ENCODE measurements around the gene BICRA. TPM values are rescaled to one million over a fixed set of nuclear protein-coding genes. Genes with fewer than 3 reads are reported as not detected.

The BICRA gene
- polyA plus RNA-seq, 3 donors, result 0.08 to 4.6 TPM; not detected in 1

GRCh38 chr19:47651132-47651531 is 42.2 kb downstream of the BICRA start:
- Mint-ChIP-seq H3K36me3 (peaks cover 40 to 47% of the 10 kb centered on the region in 2 donors), H3K27ac (peak overlapping the region in 4 of 7 donors; percentile 2 to 15 (median 6)), H3K4me3 (no peak overlapping the region), H3K9me3 (peaks cover 0 to 2% (median 0%) of the 10 kb centered on the region in 7 donors), H3K4me1 (peaks cover 5% of the 10 kb centered on the region), H3K27me3 (ENCODE audit: low read depth in 3 of 3) (peaks cover 0 to 3% (median 0%) of the 10 kb centered on the region in 3 donors)
- Histone ChIP-seq H3K9ac (ENCODE audit: insufficient read depth, low read length, poor library complexity, severe bottlenecking) (no peak overlapping the region), H3K36me3 (replicated peaks in 1 of 2; ENCODE audit: control insufficient read depth in 1 of 2, insufficient read depth in 2 of 2, low read length in 2 of 2) (peaks cover 4 to 47% of the 10 kb centered on the region in 2 donors), H2AFZ (ENCODE audit: insufficient read depth, low read depth, low read length, poor library complexity, severe bottlenecking) (no peak overlapping the region), H4K20me1 (ENCODE audit: insufficient read depth, low read length) (peaks cover 93% of the 10 kb centered on the region), H3K4me1 (ENCODE audit: control insufficient read depth in 1 of 2, insufficient read depth in 2 of 2, low read length in 2 of 2) (no peaks in the 10 kb centered on the region), H3K4me2 (replicated peaks; ENCODE audit: extremely low read depth, low read length, poor library complexity, severe bottlenecking) (no peak overlapping the region), H3K27me3 (ENCODE audit: control insufficient read depth in 2 of 2, insufficient read depth in 2 of 2, low read length in 2 of 2) (no peaks in the 10 kb centered on the region), H3K27ac (ENCODE audit: low read depth in 1 of 2, low read length in 2 of 2) (no peak overlapping the region), H3K79me2 (ENCODE audit: insufficient read depth, low read length) (peaks cover 75% of the 10 kb centered on the region), H3K4me3 (replicated peaks in 1 of 3; ENCODE audit: low read depth in 2 of 3, low read length in 3 of 3) (no peak overlapping the region), H3K9me3 (replicated peaks in 1 of 2; ENCODE audit: control insufficient read depth in 1 of 2, insufficient read depth in 1 of 2, low read length in 2 of 2) (no peaks in the 10 kb centered on the region)
- no peak for DNase-seq
- intact Hi-C loops (cut with micrococcal nuclease), result no loop called here
- WGBS (ENCODE audit: insufficient coverage), result 96% methylated on average over 12 of the region's 12 CpGs
- no peak for TF ChIP-seq CTCF (IDR thresholded peaks at IDR 0.05)

- Histone ChIP-seq H4K20me1 (ENCODE audit: insufficient read depth, low read length) (peaks cover 93% of the 10 kb centered on the region), H3K4me3 (replicated peaks in 1 of 3; ENCODE audit: low read depth in 2 of 3, low read length in 3 of 3) (no peak overlapping the region), H3K36me3 (replicated peaks in 1 of 2; ENCODE audit: control insufficient read depth in 1 of 2, insufficient read depth in 2 of 2, low read length in 2 of 2) (peaks cover 0 to 42% of the 10 kb centered on the region in 2 donors), H3K27ac (ENCODE audit: low read depth in 1 of 2, low read length in 2 of 2) (no peak overlapping the region), H3K79me2 (ENCODE audit: insufficient read depth, low read length) (peaks cover 76% of the 10 kb centered on the region), H3K9ac (ENCODE audit: insufficient read depth, low read length, poor library complexity, severe bottlenecking) (no peak overlapping the region), H3K9me3 (replicated peaks in 1 of 2; ENCODE audit: control insufficient read depth in 1 of 2, insufficient read depth in 1 of 2, low read length in 2 of 2) (no peaks in the 10 kb centered on the region), H2AFZ (ENCODE audit: insufficient read depth, low read depth, low read length, poor library complexity, severe bottlenecking) (no peak overlapping the region), H3K4me1 (ENCODE audit: control insufficient read depth in 1 of 2, insufficient read depth in 2 of 2, low read length in 2 of 2) (no peaks in the 10 kb centered on the region), H3K4me2 (replicated peaks; ENCODE audit: extremely low read depth, low read length, poor library complexity, severe bottlenecking) (no peak overlapping the region), H3K27me3 (ENCODE audit: control insufficient read depth in 2 of 2, insufficient read depth in 2 of 2, low read length in 2 of 2) (no peaks in the 10 kb centered on the region)
- no peak for TF ChIP-seq CTCF (IDR thresholded peaks at IDR 0.05)
- H3K4me3 Mint-ChIP-seq, result no peak overlapping the region
- peaks cover 0 to 3% (median 0%) of the 10 kb centered on the region in 3 donors for H3K27me3 Mint-ChIP-seq (ENCODE audit: low read depth in 3 of 3)
- peaks cover 5% of the 10 kb centered on the region for H3K4me1 Mint-ChIP-seq
- no peak for DNase-seq
- 97% methylated on average over 9 of the region's 9 CpGs for WGBS (ENCODE audit: insufficient coverage)
- intact Hi-C loops (cut with micrococcal nuclease), result no loop called here
- peaks cover 36 to 43% of the 10 kb centered on the region in 2 donors for H3K36me3 Mint-ChIP-seq
- H3K27ac Mint-ChIP-seq, result peak overlapping the region in 3 of 7 donors; percentile 29 to 62 (median 32)
- H3K9me3 Mint-ChIP-seq, result peaks cover 0 to 2% (median 0%) of the 10 kb centered on the region in 7 donors
Observed at GRCh38 chr19:47651691-47652090, 42.8 kb downstream of the BICRA start.

Data from CD14-positive monocyte (primary cell).